Spinal cord (tissue), 10 donors: Measurements from ENCODE around the gene DYNC1I1. TPM values are rescaled to one million over a fixed set of nuclear protein-coding genes. Genes with fewer than 3 reads are reported as not detected.

Source experiments
- DNase-seq, 6 donors: peaks; one replicate each; pipeline versions ENCODE4 v3.0.0 to v3.0.0-alpha.2; 2013 to 2015; ENCODE audit warnings: low spot score in 6 of 6, low read depth in 4 of 6
- H3K27ac ChIP-seq: one replicate; pipeline ENCODE4 v1.5.1; 2013; ENCODE audit warnings: low read depth, low read length, control low read depth
- H3K27me3 ChIP-seq: one replicate; pipeline ENCODE4 v1.6.1; 2013; ENCODE audit warnings: low read length; ENCODE audit not compliant: control insufficient read depth, insufficient read depth
- H3K36me3 ChIP-seq: one replicate; pipeline ENCODE4 v1.6.1; 2013; ENCODE audit warnings: low read length; ENCODE audit not compliant: control insufficient read depth, insufficient read depth
- H3K4me1 ChIP-seq: one replicate; pipeline ENCODE4 v1.6.1; 2013; ENCODE audit warnings: low read length; ENCODE audit not compliant: control insufficient read depth, insufficient read depth
- H3K4me3 ChIP-seq: one replicate; pipeline ENCODE4 v1.5.1; 2013; ENCODE audit warnings: low read depth, low read length, control low read depth
- H3K9me3 ChIP-seq: one replicate; pipeline ENCODE4 v1.6.1; 2013; ENCODE audit warnings: low read length; ENCODE audit not compliant: control insufficient read depth, insufficient read depth
- WGBS: methylation state at CpG from one replicate; pipeline ENCODE4 v1.1.5; 2013; ENCODE audit warnings: missing lambda C conversion rate; ENCODE audit not compliant: insufficient coverage; 5-methylcytosine and 5-hydroxymethylcytosine counted together
- polyA plus RNA-seq, 2 donors: library from polyadenylated mRNA; unstranded; fragments of 120-200 nt; gene quantifications; one replicate each; pipeline ENCODE4 v1.2.1, GENCODE V29; 2013; ENCODE audit not compliant: insufficient read length in 2 of 2
- total RNA-seq, 2 donors: library from RNA; depleted of rRNA in 1 of 2; stranded (reverse); fragments of 120-200 nt in 1 of 2; fragments of >200 nt in 1 of 2; gene quantifications; one replicate each; pipeline versions ENCODE4 v1.2.3 to v1.2.4, GENCODE V29; 2013 to 2014
- donor health status: healthy.

Gene DYNC1I1
- total and polyA plus RNA-seq, 4 donors: 34.6 to 66.8 (median 44.2) TPM

DNA sequence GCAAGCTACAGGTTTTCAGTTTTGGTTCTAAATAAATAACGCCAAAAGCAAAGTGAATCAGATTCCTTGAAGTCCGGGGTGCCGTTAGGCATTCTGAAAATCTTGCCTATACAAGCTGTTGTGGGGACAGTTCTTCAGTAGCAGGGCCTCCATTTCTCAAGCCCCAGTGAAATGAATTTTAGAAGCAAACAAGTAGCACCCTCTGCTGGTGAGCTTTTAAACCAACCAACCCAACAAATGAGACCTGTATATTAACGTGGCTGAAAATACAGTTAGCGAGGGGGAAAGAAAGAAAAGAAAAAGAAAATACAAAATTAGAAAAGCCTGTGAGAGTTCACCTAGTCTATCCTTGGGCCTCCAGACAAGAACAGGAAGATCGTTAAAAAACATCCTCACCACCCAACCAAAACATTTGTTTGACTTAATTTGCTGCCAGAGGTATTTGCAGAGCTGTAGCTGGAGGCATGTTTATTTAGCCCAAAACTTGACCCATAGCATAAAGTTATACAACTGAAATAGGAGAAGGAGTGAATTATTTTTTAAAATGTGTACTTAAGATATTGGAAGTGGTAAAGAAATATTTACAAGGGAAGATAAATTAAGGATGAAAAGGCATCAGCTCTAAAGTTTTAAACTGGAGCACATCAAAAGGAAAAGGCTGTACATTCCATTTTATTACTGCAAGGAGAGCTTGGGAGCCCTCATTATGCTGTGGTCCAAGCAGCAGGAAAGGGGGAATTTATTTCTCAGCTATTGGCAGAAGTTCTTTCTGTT, 98.9 kb downstream of the DYNC1I1 start:
- no peak overlapping the region for H3K4me3 ChIP-seq
- peak overlapping the region; percentile 6 for H3K27ac ChIP-seq
- peaks cover 4% of the 10 kb centered on the region for H3K4me1 ChIP-seq
- DNase-seq: peak in 5 of 6 donors; percentile 31 to 88 (median 47)
- H3K36me3 ChIP-seq: no peaks in the 10 kb centered on the region
- 35% methylated on average over 3 of the region's 6 CpGs for WGBS
- no peaks in the 10 kb centered on the region for H3K27me3 ChIP-seq
- H3K9me3 ChIP-seq: no peaks in the 10 kb centered on the region

GRCh38 chr7:95871896-95872295, 99.5 kb downstream of the DYNC1I1 start:
- Histone ChIP-seq H3K4me3 (no peak overlapping the region), H3K27ac (peak overlapping the region; percentile 6), H3K36me3 (no peaks in the 10 kb centered on the region), H3K9me3 (no peaks in the 10 kb centered on the region), H3K4me1 (peaks cover 4% of the 10 kb centered on the region), H3K27me3 (no peaks in the 10 kb centered on the region)
- no peak for DNase-seq
- 27% methylated on average over 6 of the region's 9 CpGs for WGBS

- Histone ChIP-seq H3K4me1 (peaks cover 4% of the 10 kb centered on the region), H3K9me3 (no peaks in the 10 kb centered on the region), H3K36me3 (no peaks in the 10 kb centered on the region), H3K27me3 (no peaks in the 10 kb centered on the region), H3K4me3 (no peak overlapping the region), H3K27ac (no peak overlapping the region)
- DNase-seq: no peak
- WGBS: no CpG with 5 or more reads among the region's 3 CpGs
Measured at GRCh38 chr7:95874129-95874528, 101.8 kb downstream of the DYNC1I1 start.

- H3K9me3 ChIP-seq: no peaks in the 10 kb centered on the region
- H3K4me1 ChIP-seq: peaks cover 4% of the 10 kb centered on the region
- 63% methylated on average over 3 of the region's 4 CpGs for WGBS
- H3K4me3 ChIP-seq: no peak overlapping the region
- H3K27ac ChIP-seq: no peak overlapping the region
- H3K27me3 ChIP-seq: no peaks in the 10 kb centered on the region
- peak in 1 of 6 donors; percentile 42 for DNase-seq
- no peaks in the 10 kb centered on the region for H3K36me3 ChIP-seq
Measured at GRCh38 chr7:95874541-95875265, 102.3 kb downstream of the DYNC1I1 start.

DNA sequence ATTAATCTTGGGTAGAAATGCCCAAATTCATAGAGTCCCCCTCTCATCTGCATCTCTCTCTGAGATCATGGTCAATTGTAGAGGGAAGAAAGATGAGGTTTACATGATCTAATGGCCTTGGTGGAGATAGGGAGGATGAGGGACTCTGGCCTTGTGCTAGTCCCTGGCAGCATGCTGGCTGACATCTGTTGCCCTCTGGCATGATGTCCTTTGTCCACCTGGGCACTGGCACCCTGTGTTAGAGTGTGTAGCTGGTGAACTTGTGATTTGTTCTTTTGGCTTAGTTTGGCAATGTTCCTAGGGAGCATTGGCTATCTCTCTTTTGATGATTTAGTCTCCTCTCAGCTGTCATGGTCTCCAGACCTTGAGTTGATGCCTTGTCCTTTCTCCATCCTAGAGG, 103.2 kb downstream of the DYNC1I1 start:
- no peak for DNase-seq
- Histone ChIP-seq H3K27ac (no peak overlapping the region), H3K4me1 (peaks cover 4% of the 10 kb centered on the region), H3K36me3 (no peaks in the 10 kb centered on the region), H3K4me3 (no peak overlapping the region), H3K9me3 (no peaks in the 10 kb centered on the region), H3K27me3 (no peaks in the 10 kb centered on the region)

GRCh38 chr7:95878677-95879076, 106.3 kb downstream of the DYNC1I1 start:
- no peaks in the 10 kb centered on the region for H3K9me3 ChIP-seq
- no peaks in the 10 kb centered on the region for H3K4me1 ChIP-seq
- no peak for DNase-seq
- H3K27me3 ChIP-seq: no peaks in the 10 kb centered on the region
- no peak overlapping the region for H3K4me3 ChIP-seq
- H3K36me3 ChIP-seq: no peaks in the 10 kb centered on the region
- no peak overlapping the region for H3K27ac ChIP-seq

GRCh38 chr7:95881597-95881996, 109.2 kb downstream of the DYNC1I1 start:
- DNase-seq: peak in 2 of 6 donors; percentile 42 to 71
- peaks cover 4% of the 10 kb centered on the region for H3K4me1 ChIP-seq
- no peaks in the 10 kb centered on the region for H3K9me3 ChIP-seq
- WGBS: no CpG with 5 or more reads among the region's 1 CpG
- no peaks in the 10 kb centered on the region for H3K36me3 ChIP-seq
- H3K4me3 ChIP-seq: no peak overlapping the region
- no peak overlapping the region for H3K27ac ChIP-seq
- H3K27me3 ChIP-seq: no peaks in the 10 kb centered on the region

- H3K27ac ChIP-seq: no peak overlapping the region
- H3K36me3 ChIP-seq: no peaks in the 10 kb centered on the region
- H3K27me3 ChIP-seq: no peaks in the 10 kb centered on the region
- DNase-seq: no peak
- no peaks in the 10 kb centered on the region for H3K9me3 ChIP-seq
- peaks cover 4% of the 10 kb centered on the region for H3K4me1 ChIP-seq
- WGBS: no CpG with 5 or more reads among the region's 3 CpGs
- no peak overlapping the region for H3K4me3 ChIP-seq
Measured at GRCh38 chr7:95883217-95883616, 110.9 kb downstream of the DYNC1I1 start.

DNA sequence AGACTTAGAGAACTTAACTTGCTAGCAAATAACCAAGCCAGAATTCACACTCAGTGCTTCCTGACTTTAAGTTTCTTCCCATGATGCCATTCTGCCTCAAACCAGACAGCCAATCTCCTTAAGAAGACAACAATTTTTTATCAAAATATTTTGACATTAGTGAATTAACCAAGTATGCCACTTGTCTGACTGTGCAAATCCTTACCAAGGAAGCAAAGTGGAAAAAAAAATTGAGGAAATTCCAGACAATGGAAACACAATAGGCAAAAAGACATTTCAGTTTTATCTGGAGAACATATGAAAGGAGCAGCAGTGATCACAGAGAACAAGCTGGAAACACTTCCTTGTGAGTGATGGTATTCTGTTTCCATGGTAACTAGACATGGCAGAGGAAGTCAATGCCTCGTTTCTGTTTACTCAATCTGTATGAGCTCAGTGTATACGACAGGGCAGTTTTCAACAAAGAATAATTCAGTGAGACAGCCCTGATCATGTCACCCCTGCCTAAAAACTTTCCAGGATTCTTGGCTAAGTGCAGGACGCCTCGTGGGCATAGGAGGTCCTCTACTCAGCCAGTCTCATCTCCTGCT, 114.2 kb downstream of the DYNC1I1 start:
- Histone ChIP-seq H3K36me3 (no peaks in the 10 kb centered on the region), H3K27ac (no peak overlapping the region), H3K4me1 (peaks cover 4% of the 10 kb centered on the region), H3K4me3 (no peak overlapping the region), H3K27me3 (no peaks in the 10 kb centered on the region), H3K9me3 (no peaks in the 10 kb centered on the region)
- peak in 4 of 6 donors; percentile 24 to 84 (median 61) for DNase-seq
- 9% methylated on average over 4 of the region's 4 CpGs for WGBS
